GM18868 (cell line): ENCODE data around the gene DNM1L.
"Not testable (repeated sequence)": the region's sequence is repeated elsewhere in the genome, so short reads cannot be mapped to it uniquely, and the experiment has no call there.

Source experiments
- ATAC-seq: cut with Tn5 transposase; IDR thresholded peaks from one replicate; pipeline ENCODE4 v1.9.1; 2021; ENCODE audit warnings: mild to moderate bottlenecking, moderate library complexity; ENCODE audit not compliant: unreplicated experiment

The DNM1L gene

DNA sequence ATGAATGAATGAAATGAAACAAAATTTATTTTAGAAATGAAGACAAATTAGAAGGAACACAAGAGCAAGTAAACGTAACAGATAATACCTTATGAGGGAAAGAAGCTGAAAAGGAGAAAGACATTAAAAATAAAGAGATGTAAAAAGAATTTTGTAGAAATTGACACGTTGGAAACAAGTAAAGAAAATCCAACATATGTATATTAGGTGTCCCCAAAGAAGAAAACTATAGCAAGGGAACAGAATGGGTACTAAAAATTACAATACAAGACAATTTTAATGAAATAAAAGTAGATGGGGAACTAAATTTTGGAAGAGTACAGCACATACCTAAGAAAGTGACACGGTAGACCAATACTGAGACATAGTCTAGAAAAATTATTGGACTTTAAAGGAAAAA lies 16.7 kb downstream of the DNM1L start:
- no peak for ATAC-seq

DNA sequence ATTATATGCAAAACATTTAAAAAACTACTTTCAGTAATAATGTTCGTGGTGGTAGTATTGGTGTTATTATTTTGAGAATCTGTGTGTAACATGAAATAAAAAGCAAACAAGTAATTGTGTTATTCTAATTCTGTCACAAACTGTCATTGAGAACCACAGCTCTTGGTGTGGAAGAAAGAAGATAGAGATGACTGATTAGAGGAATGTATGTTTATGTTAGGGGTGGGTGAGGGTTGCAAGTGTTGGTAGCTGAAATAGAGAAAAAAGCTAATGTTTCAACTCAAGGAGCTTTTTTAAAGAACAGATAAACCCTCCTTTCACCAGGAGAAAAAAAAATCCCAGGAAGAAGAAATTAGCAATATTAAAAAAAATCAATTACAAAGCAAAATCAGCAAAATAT lies 18.3 kb downstream of the DNM1L start:
- no peak for ATAC-seq

DNA sequence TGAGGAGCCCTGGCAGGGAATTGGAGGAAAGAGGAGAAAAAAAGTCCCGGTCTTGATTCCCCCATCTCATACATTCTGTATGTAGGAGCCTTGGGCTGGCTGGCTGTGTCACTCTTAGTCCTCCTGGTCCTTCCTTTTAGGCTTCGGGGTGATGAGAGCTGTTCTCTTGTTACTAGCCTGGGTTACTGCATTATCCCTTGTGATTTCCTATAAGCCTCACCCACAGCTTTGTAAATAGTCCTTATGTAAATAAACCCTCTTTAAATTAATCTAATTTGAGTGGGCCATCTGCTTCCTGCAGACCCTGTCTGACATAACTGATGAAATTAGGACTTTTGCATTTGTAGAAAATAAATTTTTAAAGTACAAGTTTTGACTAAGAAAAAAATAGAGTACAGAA lies 19.2 kb downstream of the DNM1L start:
- no peak for ATAC-seq

DNA sequence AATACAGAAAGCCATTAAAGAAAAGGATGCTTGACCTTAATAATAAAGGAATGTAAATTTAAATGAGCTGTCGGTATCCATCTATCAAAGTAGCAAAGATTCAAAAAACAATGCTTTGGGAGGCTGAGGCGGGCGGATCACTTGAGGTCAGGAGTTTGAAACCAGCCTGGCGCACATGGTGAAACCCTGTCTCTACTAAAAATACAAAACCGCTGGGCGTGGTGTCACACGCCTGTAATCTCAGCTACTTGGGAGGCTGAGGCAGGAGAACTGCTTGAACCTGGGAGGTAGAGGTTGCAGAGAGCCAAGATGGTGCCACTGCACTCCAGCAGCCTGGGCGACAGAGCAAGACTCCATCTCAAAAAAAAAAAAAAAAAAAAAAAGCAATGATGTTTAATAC lies 20.3 kb downstream of the DNM1L start:
- not testable (repeated sequence) for ATAC-seq

DNA sequence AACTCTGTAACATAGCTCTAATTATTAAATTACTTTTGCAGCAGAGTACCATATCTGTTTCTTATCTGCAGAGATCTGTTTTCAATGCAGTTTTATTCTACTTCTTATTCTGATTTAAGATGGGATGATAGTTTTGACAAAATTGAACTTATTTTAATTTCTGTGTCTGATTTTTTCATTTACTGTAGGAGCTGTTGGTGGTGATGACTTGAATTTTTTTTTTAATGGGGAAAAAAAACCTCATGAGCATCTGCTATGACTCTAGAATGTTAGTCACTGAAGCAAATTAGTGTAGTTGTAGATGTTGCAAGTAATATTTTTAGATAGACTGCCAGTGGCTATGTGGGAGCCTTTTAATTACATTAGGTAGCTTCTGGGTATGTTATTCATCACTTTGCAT lies 23.4 kb downstream of the DNM1L start:
- ATAC-seq: no peak

DNA sequence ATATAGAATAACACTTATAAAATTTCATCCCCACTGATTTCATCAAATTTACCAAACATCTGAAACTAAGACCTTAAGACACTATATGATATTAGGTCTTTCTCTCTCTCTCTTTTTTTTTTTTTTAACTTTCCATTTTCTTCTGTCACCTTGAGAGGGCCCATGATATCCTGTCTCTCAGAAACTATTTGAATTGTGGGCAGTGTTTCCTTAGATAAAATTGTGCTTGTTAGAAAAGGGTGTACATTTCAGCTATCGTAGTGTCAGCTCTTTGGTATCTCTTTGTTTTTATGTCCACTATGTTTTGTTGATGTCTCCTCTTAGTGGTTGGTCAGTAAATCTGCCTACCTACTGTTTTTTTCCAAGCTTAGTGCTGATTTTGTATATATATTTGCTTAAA lies 23.8 kb downstream of the DNM1L start:
- ATAC-seq: no peak

DNA sequence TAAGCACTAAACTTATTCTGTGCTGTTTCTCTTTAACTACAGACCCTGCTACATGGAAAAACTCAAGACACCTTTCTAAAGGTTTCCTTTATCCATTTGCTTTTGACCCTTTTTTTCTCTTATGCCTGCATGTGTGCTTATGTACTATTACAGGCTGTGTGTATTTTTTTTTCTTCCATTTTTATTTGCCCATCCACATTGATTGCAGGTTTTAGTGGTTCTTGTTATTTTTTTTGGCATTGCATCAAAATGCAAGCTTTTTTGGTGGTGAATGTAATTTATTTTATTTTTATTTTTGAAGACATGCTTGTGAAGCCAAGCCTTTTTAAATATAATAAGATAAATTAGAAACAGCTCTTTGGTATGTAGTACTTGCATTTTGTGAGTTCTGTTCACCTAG lies 26.7 kb downstream of the DNM1L start:
- ATAC-seq: no peak

DNA sequence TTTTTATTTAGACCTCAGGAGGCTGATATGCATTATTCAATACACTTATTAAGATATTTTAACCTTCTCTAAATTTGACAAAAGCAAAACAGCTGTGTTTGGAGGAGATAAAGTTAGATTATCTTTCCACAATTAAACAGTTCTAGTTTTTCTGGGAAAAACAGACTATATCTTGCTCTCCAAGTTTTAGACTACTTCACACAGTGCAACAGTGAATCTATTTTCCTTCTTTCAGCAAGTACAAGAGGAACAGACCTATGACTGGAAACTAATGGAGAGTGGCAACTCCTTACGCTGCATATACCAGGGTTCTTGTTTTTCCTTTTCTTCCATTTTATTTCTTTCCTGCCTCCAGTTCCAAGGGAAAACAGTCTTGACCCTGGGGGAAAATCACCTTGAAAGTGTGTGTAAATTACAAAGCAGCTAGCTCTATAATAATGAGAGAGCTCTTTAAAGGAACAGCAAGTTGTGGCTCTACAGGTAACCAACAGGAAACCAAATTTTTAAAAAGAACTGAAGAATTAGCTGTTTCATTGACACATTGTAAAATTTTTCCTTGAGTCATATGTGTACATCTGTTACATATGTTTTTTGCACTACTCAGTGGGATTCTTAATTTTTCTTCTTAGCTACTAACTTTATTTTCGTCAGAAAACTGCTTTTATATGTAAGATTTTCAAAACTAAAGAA lies 27.4 kb downstream of the DNM1L start:
- ATAC-seq: no peak

DNA sequence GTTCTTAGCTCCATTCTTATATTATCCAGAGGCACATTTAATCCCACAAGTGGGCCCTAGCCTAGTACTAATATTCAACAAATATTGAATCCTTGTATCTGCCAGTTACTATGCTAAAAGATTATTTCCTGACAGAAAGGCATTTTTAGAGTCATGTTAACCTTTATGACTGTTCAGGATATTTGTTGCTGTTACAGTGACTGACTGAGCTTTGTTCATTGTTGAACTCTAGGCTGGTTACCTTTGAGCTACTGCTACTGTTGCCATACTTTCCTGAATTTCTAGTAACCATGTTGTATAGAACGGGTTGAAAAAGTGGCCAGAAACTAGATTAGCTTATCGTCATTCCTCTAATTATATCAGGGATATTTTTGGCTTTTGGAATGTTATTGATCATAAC lies 29.8 kb downstream of the DNM1L start:
- no peak for ATAC-seq

DNA sequence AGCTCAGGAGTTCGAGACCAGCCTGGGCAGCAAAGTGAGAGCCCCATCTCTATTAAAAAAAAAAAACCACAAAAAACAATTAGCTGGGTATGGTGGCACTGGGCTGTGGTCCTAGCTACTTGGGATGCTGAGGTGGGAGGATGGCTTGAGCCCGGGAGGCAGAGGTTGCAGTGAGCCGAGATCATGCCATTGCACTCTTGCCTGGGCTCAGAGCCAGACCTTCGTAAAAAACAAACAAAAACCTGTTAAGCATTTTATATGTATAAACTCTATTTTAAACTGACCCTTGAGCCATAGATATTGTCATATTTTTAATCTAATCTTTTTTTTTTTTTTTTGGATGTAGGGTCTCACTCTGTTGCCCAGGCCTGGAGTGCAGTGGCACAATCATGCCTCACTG lies 35.7 kb downstream of the DNM1L start:
- no peak for ATAC-seq

DNA sequence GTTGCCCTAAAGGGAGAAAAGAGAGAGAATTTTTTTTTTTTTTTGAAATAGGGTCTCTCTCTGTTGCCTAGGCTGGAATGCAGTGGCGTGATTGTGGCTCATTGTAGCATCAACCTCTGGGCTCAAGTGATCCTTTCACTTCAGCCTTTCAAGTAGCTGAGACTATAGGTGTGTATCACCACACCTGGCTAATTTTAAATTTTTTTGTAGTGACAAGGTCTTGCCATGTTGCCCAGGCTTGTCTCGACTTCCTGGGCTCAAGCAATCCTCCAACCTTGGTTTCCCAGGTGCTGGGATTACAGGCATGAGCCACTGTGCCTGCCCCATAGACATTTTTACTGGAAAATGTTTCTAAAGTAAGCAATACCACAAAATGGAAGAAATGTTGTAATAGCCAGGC lies 39.8 kb downstream of the DNM1L start:
- no peak for ATAC-seq

DNA sequence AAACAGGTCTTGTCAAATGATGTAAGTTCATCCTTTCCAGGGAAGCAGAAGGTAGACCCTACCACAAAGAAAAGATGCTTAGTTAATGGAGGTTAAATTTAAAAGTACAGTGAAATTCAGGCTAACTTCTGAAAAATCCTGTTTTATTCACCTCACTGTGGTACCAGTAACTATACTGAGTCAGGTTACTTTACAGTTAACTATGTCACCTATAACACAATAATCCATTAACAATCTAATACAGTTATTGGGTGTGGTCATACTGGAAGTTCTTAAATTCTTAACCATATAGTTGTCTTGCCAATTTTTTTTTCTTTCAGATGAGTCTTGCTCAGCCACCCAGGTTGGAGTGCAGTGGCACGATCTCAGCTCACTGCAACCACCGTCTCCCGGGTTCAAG lies 46.2 kb downstream of the DNM1L start:
- not testable (repeated sequence) for ATAC-seq

DNA sequence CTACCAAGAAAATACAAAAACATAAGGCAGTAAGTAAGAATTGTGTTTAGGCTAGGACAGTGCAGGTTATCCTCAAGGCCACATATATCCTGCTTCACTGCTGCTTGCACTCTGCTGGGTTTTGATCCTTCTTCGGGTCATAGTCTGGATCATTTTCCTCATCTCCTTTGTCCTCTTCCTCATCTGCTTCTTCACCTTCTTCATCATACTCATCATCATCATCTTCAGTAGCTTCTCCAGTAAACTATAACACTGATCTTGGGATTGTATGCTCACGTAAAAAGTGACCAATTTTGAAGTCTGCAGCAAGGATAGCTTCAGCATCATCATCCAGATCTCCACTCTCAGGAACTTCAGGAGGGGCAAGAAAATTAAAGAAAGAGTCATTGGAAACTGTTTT lies 47.2 kb downstream of the DNM1L start:
- no peak for ATAC-seq

DNA sequence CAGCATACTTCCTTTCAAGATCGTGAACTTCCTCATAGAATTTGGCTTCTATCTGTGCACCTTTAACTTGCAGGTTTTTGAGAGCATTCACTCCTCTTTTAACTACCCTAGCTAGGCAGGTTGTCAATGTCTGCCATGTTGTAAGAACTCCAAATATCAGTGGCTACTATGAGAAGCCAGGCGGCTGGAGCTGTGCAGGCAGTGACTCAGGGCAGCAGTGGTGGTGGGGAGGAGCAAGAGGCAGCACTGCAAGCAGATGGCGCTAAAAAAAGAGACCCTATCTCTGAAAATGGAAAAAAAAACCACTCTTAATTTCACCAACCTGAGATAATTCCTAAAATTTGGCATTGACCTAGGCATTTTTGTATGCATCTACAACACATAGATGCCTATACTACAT lies 48.1 kb downstream of the DNM1L start:
- no peak for ATAC-seq

DNA sequence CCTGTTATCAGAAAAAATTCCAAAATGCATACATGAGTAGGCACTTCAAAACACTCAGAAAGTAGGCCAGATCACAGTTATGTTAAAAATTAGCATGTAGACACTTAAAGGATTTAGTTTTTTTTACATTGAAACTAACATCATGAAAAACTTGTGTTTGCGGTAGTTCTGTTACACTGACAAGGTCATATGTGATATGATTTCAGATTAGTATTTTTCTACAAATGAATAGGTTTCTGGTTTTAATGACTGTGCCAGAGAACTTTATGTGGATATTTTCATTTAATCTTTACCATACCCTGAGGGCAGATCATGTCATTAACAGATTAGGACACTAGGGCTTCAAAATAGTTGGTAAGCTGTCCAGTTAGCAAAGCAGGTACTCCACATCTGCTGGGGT lies 55.9 kb downstream of the DNM1L start:
- ATAC-seq: no peak

DNA sequence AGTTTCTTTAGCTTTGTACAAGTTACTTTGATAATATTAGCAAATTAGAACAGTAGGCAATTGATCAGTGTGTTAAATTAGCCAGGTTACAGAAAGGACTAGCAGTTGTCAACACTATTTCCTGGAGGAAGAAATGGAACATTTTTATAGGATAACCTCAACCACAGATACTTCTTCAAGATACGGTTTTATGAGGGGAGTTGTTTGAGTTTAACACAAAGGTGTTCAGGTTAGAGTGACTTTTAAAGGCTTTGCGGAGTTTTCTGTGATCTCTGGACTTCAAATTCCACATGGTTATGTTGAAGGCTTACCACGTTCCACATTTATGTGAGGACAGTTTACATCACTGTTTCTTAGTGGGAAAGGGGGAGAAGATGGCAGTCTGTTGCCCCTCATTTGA lies 57.3 kb downstream of the DNM1L start:
- no peak for ATAC-seq

DNA sequence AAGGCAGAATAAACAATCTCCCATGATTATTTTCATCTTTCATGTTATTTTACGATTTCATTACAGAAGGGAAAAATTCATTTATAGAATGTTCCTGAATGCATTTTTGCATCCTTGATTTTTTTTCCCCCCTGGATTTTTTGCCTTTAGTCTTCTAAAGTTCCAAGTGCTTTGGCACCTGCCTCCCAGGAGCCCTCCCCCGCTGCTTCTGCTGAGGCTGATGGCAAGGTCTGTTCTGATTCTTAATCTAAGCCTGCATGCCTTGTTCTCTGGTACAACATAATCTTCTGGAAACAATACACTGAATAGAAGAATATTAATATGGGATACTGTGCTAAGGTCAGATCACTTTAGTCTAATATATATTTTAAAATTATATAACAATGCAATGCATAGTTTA lies 58.6 kb downstream of the DNM1L start:
- ATAC-seq: no peak

DNA sequence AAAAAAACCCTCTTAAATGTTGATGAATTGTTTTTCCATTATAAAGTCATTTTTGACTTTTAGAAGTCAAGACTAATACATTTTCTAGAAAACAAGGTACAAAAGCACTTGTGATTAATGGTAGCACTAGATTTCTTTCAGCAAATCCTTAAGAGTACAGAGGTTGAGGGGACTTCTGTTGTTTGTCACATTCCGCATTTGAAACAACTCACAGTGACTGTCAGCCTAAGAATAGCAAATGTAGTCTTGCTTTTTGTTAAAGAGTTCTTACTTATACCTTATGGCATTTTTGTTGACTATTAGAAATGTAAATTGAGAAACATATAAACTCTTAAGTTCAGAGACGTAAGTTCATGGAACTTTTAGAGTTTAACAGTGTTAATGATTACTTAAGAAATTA lies 60.2 kb downstream of the DNM1L start:
- ATAC-seq: no peak

DNA sequence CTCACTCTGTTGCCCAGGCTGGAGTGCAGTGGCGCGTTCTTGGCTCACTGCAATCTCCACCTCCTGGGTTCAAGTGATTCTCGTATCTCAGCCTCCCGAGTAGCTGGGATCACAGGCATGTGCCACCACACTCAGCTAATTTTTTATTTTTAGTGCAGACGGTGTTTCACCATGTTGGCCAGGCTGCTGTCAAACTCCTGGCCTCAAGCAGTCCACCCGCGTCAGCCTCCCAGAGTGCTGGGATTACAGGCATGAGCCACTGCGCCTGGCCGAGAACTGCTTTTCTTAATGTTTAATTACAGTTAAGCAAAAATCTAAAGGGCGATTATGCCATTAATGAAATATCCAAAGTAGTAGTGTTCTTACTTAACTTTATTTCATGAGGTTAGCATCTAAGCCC lies 63.0 kb downstream of the DNM1L start:
- ATAC-seq: no peak

DNA sequence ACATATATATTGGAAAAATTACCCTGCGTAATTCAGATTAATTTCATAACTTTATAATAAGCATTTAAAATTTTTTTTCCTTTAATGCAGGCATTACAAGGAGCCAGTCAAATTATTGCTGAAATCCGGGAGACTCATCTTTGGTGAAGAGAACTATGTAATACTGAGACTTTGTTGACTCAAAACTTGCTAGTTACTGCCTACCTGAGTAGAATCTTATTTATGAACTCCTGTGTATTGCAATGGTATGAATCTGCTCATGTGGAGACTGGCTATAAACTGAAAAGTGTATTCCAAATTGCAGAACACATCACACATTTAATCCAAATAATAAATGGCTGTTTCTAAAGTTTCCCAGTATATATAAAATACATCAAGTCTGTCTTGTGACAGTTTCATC lies 64.2 kb downstream of the DNM1L start:
- ATAC-seq: no peak

DNA sequence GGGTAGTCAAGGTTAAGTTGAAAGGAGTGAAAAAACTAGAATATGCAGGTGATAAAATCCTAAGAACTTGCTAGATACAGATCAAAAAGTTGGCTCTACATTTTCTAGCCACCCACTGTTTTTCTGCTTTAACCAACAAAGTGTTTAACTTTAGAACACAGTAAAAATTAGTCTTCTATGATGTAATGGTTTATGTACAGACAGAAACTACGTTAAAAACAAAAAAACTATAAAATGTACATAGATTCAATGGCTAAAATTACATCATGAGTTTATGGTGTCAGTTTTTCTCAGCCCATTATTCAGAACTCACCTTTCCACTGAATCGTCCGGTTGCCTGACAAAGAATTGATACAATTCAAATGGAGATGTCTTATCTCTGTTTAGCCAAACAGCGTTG lies 74.5 kb downstream of the DNM1L start:
- ATAC-seq: no peak

DNA sequence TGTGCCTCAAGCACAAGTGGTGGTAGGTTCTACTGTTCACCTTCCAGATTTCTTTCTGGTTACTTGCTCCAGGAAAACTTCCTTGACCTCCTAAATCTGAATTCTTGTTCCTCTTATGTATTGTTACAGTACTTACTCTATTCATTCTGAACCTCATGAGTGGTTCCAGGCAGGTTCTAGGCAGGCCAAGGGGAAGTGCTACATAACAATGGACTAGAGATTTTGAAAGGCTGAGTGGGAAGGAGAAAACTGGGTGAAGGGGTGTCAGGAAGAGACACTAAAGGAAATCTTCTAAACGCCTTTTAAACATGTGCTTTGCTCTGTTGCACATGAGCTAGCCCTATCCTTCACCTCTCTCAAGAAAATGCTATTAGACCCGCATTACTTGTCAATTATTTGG lies 75.0 kb downstream of the DNM1L start:
- no peak for ATAC-seq

DNA sequence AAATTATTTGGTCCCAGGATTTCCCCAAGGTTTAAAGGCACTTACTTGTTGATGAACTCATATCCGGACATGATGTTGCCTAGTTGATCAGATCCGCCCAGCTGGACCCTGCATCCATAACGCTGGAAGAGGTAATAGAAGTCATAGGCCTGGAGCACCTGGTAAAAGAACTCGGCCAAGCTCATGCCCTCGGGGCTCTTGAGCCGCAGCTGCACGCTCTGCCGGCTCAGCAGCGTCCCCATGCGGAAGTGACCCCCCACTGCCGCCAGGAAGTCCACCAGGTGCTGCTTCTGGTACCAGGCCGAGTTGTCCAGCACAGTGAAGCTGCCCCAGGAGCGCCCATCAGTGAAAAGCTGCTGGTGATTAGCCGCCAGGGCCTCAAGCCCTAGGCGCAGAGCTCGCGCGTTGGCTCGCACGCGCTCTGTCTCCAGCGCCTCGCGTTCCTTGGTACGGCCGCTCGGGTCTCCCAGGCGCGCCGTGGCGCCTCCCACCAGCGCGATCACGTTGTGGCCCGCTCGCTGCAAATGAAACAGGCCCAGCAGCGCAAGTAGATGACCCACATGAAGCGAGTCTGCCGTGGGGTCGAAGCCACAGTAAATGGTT lies 76.1 kb downstream of the DNM1L start:
- ATAC-seq: peak; percentile 73
